Right lung (tissue), 5 donors: ENCODE results near the gene PTPRN2. TPM values are rescaled to one million over a fixed set of nuclear protein-coding genes. Genes with fewer than 3 reads are reported as not detected.
"Not testable (repeated sequence)": the region's sequence is repeated elsewhere in the genome, so short reads cannot be mapped to it uniquely, and the experiment has no call there.

Source experiments
- DNase-seq, 2 donors: peaks; one replicate each; pipeline ENCODE4 v3.0.0-alpha.2; 2013
- polyA plus RNA-seq, 5 donors: library from polyadenylated mRNA; unstranded; fragments of 120-200 nt; gene quantifications; one replicate each; pipeline versions ENCODE4 v1.2.1 to v1.2.3, GENCODE V29; 2013; ENCODE audit warnings: inconsistent platforms in 1 of 5, low replicate concordance in 1 of 5; ENCODE audit not compliant: insufficient read length in 5 of 5, insufficient read depth in 1 of 5

PTPRN2 gene
- polyA plus RNA-seq, 5 donors: 6.2 to 8.1 (median 7.0) TPM

- DNase-seq: no peak
Observed at GRCh38 chr7:157961731-157962457, 625.7 kb downstream of the PTPRN2 start.

GRCh38 chr7:157955348-157955999, 632.1 kb downstream of the PTPRN2 start:
- DNase-seq: no peak

- DNase-seq: no peak
Observed at GRCh38 chr7:157954901-157955300, 632.7 kb downstream of the PTPRN2 start.

- DNase-seq: no peak
Observed at GRCh38 chr7:157952841-157953645, 634.6 kb downstream of the PTPRN2 start.

GRCh38 chr7:157952050-157952667, 635.5 kb downstream of the PTPRN2 start:
- no peak for DNase-seq

- no peak for DNase-seq
Observed at GRCh38 chr7:157951300-157952049, 636.1 kb downstream of the PTPRN2 start.

- DNase-seq: no peak
Observed at GRCh38 chr7:157949711-157950110, 637.9 kb downstream of the PTPRN2 start.

- no peak for DNase-seq
Observed at GRCh38 chr7:157947504-157947903, 640.1 kb downstream of the PTPRN2 start.

- DNase-seq: no peak
Observed at GRCh38 chr7:157946398-157947060, 641.1 kb downstream of the PTPRN2 start.

GRCh38 chr7:157945401-157945800, 642.2 kb downstream of the PTPRN2 start:
- no peak for DNase-seq

GRCh38 chr7:157944734-157945291, 642.8 kb downstream of the PTPRN2 start:
- DNase-seq: no peak

- DNase-seq: no peak
Observed at GRCh38 chr7:157944051-157944450, 643.6 kb downstream of the PTPRN2 start.

GRCh38 chr7:157943561-157943960, 644.1 kb downstream of the PTPRN2 start:
- DNase-seq: no peak

GRCh38 chr7:157941210-157941609, 646.4 kb downstream of the PTPRN2 start:
- DNase-seq: no peak

GRCh38 chr7:157940497-157940896, 647.1 kb downstream of the PTPRN2 start:
- DNase-seq: no peak

GRCh38 chr7:157938211-157938610, 649.4 kb downstream of the PTPRN2 start:
- no peak for DNase-seq

- DNase-seq: no peak
Observed at GRCh38 chr7:157937406-157937805, 650.2 kb downstream of the PTPRN2 start.

GRCh38 chr7:157936976-157937375, 650.6 kb downstream of the PTPRN2 start:
- DNase-seq: no peak

GRCh38 chr7:157935721-157936120, 651.9 kb downstream of the PTPRN2 start:
- not testable (repeated sequence) for DNase-seq
